ENCODE measurements around the gene FABP3.

Gene FABP3

GRCh38 chr1:31373056-31373896, at the start of gene FABP3:
TSS of gene FABP3 (minus strand) at chr1:31373076. CDS start at chr1:31373014, 62 bp downstream.
- DNase-seq, result peak in 48 of 51 donors; percentile 34 to 88 (median 66)

DNA sequence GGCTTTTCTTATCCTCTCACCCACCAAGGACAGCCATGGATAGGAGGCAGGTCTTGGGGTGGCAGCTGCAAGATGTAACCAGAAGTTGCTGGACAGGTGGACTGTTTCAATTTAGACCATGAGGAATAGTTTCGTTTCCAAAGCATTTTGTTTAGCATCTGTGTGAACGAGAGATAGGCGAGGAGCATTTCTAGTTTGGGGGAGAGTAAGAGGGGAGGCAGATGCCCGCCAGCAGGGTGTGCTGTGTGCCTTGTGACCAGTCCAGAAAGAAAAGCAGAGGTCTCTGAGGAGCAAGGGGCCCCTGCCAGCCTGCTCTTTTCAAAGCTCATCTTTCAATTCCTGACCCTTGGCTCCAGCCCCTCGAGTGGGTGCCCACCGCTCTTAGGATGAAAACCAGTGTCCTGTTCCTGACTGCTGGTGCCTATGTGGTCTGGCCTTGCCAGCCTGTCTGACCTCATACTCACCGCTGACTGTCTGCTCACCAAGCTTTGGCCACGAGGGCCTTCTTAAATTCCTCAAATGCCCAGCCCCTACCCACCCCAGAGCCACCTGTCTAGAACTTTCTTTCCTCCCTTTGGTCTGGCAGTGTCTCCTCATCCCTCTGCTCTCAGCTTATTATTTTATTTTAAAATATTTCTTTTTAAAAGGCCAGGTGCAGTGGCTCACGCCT, 48.6 kb upstream of the FABP3 start:
- DNase-seq, result no peak

DNA sequence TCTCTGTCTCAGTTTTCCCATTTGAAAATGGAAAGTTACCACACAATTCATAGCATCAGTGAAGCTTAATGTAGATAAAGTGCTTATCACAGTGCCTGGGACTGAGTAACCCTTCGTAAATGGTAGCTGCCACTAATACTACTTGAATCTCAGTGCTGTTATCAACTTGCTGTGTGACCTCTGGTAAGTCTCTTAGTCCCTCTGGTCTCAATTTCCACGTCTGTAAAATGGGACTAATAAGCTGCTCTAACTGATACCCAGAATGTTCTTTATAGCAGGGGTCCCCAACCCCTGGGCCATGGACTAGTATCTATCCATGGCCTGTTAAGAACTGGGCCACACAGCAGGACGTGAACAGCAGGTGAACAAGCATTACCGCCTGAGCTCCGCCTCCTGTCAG, 47.8 kb upstream of the FABP3 start:
- DNase-seq, result no peak

GRCh38 chr1:31418626-31419323, 45.9 kb upstream of the FABP3 start:
- peak in 1 of 51 donors; percentile 6 for DNase-seq

DNA sequence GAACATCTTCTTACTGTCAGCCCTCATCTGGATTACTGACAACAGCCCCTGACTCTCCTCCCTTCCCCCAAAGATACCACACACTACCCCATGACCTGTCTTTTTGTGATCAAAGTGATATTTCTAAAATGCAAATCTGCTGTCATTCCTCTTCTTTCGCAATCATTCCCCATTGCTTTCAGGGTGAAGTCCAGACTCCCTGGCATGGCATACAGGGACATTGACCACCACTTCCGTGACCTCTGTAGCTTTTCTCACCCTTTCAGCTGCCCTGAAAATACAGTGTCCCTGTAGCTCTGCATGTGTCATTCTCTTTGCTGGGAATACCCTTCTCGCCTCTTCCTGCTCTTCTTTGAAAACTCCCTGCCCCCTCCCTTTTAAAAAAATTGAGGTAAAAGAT, 44.3 kb upstream of the FABP3 start:
- DNase-seq, result no peak

- DNase-seq, result no peak
These were observed 43.3 kb upstream of the FABP3 start for GRCh38 chr1:31416101-31416736.

DNA sequence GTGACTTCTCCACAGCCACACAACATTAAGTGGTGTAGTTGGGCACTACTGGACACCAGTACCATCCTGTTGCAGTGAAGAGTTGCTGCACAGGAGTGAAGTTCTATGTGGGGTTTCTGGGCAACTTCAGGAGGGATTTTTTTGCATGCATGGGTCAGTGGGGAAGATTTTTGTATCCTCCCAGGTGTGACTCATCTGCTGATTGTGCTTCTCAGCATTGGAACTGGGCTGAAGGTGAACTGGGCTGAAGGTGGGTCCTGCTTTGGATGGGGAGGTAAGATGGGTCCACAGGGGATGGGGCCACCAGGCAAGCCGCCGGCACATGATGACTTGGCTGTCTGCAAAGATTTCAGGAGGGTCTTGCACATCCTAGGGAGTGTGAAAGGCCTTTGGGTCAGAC, 42.8 kb upstream of the FABP3 start:
- DNase-seq, result no peak

DNA sequence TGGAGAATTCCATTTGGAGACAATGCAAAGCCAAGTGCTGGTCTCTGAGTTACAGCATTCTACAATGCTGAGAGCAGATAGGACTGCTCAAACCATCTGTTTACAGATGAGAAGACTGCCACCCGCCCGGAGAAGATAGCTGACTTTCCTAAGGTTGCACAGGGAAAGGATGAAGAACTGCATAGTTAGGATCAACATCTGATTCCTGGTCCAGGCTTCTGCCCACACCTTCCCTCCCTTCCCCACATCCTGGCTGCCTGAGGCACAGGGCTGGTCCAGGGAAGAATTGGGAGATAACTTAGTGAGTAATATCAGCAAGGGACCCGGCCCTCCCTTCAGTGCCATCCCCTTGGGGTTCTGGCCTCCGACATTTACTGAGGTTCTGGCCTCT, 42.1 kb upstream of the FABP3 start:
- peak in 1 of 51 donors; percentile 52 for DNase-seq

GRCh38 chr1:31413405-31414001, 40.6 kb upstream of the FABP3 start:
- DNase-seq, result peak in 16 of 51 donors; percentile 1 to 48 (median 16)

GRCh38 chr1:31412732-31413404, 40.0 kb upstream of the FABP3 start, which contains the start of gene SERINC2:
TSS of gene SERINC2 (plus strand) at chr1:31413213. CDS start at chr1:31413266, 53 bp downstream.
- peak in 1 of 51 donors; percentile 9 for DNase-seq

DNA sequence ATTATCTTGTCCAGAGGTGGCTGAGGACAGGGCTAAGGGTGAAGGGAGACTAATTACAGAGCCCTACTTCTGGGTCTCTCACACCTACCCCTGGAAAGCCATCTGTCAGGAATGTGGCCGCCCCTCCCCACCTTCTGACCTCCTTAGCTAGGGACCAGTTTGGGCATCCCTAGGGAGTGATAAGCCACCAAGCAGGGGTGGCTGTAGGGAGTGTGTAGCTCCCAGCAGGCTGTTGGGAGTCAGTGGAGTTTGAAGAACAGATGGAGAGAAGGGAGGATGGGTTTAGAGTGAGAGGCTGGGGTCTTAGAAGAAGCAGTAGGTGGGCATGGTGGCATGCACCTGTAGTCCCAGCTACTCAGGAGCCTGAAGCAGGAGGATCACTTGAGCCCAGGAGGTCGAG, 39.3 kb upstream of the FABP3 start:
- DNase-seq, result no peak

- DNase-seq, result no peak
These were observed 38.0 kb upstream of the FABP3 start for GRCh38 chr1:31410871-31411270.

GRCh38 chr1:31409946-31410858, 37.3 kb upstream of the FABP3 start:
- DNase-seq, result no peak

- no peak for DNase-seq
These were observed 36.0 kb upstream of the FABP3 start for GRCh38 chr1:31408788-31409318.

- no peak for DNase-seq
These were observed 34.3 kb upstream of the FABP3 start for GRCh38 chr1:31407029-31407626.

- DNase-seq, result no peak
These were observed 32.8 kb upstream of the FABP3 start for GRCh38 chr1:31405578-31406245.

DNA sequence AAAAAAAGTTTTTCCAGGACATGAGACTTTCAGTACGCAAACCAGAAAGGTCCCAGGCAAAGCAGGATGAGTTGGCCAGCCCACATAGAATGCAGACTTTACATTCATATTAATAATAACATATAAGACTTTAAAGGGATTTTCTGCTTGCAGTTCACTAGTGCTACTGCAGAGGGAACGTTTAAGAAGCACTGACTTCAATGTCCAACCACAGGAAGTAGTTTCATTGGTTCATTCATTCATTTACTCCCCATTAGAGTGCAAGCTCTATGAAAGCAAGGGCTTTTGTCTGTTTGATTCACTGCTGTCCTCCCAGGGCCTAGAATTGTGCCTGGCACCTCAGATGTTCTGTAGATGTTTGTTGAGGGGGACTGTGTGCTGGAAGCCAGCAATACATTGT, 28.4 kb upstream of the FABP3 start:
- DNase-seq, result no peak

- DNase-seq, result no peak
These were observed 27.5 kb upstream of the FABP3 start for GRCh38 chr1:31400393-31400792.
